Stimulated activated naive CD4-positive, alpha-beta T cell treated with Interleukin-2 at 50 U/mL for 16 hours (primary cell): ENCODE results near the gene HELZ.
"Not testable (repeated sequence)": the region's sequence is repeated elsewhere in the genome, so short reads cannot be mapped to it uniquely, and the experiment has no call there.

Experiments used
- DNase-seq: peaks from one replicate; lab custom pipeline; 2025; lab: John Stamatoyannopoulos, UW

The HELZ gene

DNA sequence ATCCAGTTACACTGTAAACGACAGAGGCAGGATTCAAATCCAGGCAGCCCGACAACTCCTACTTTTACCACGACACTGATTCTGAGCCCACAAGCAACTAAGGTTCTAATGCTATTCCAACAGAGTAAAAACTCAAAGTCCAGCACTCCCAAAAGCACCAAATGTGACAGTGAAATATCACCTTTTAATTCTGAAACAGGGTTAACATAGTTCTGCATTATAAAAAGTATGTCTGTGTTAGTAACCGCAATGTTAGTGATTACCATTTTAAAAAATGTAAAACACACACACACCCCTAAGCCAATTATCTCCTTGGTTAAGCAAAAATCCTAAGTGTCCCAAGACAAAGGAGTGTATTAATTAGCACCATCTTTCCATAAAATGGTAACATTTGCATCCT lies 19.7 kb downstream of the HELZ start:
- DNase-seq: no peak

DNA sequence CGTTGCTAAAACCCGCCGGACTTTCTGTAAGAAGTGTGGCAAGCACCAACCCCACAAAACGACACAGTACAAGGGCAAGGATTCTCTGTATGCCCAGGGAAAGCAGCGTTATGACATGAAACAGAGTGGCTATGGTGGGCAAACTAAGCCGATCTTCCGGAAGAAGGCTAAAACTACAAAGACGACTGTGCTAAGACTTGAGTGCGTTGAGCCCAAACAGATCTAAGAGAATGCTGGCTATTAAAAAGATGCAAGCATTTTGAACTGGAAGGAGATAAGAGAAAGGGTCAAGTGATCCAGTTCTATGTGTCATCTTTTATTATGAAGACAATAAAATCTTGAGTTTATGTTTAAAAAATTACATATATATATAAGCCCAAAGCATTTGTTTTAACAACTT lies 20.3 kb downstream of the HELZ start:
- DNase-seq: no peak

DNA sequence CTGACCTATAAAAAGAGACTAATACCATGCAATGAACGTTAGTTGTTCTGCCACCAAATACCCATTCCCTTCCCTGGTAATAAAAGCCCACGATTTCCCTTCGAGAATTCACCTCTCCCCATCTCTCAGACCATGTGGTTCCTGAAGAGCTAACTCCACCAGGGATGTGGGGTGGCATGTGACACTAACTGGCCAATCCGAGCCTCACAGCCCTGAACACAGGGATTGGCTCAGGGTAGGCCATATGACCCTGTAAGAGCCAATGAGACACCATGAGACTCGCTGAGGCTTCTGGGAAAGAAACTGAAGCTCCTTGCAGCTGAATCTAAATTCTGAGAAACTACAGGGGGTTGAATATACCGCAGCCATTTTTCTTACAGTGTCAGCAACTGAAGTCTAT lies 21.1 kb downstream of the HELZ start:
- no peak for DNase-seq

DNA sequence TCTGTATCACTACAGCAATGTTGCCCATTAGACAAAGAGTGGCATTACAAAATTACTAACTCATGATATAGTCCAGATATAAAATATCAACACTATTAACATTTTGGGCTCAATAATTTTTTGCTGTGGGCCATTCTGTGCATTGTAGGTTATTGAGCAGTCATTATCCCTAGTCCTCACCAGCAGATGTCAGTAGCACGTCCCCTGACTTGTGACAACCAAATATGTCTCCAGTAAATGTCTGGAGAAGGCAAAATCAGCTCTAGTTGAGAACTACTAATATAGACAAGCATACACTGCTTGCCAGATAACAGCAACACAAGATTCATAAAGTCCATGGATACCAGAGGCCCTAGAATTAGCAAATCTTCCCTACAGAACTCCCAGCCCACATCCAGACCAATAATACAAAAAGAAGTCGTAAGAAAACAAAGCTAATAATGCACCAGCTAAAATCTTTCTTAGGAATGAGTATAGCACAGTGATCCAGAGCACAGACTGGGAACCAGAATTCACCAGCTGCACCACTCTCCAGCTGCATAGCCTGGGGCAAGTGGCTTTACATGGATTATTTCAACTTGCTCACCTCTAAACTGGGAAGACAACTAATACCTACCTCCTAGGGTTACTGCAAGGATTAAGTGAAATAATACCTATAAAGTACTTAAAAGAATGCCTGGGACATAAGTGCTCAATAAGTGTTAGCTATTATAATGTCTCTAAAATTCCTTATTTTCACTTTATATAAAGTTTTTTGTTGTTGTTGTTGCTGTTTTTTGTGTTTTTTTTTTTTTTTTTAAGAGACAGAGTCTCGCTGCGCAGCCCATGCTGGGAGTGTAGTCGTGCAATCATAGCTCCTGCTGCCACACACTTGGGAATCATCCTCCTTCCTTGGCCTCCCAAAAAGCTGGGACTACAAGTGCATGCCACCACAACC lies 23.7 kb downstream of the HELZ start:
- DNase-seq: no peak

DNA sequence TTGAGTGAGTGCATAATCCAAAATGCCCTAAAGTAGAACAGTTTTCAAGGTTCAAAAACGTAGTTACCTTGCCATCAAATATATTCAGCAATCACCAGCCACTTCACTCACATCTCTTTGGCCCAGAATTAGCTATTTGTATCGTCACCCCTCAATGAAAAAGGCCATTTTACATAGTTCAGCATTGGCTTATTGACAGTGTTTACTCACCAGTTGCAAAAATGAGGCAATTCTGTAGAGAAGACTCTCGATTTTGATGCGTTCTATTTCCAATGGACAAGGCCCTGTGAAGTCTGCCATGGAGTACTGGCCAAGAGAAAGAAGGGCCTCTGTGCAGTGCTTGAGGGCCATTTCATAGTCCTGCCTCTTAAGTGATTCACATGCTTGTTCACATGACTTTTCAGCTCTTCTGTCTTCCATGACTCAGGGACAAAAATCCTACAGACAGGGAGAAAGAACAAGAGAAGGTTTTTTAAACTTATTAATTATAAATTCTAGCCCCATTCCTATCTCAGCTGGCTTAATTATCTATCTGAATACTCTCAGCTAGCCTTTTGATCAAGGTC lies 26.5 kb downstream of the HELZ start:
- no peak for DNase-seq

DNA sequence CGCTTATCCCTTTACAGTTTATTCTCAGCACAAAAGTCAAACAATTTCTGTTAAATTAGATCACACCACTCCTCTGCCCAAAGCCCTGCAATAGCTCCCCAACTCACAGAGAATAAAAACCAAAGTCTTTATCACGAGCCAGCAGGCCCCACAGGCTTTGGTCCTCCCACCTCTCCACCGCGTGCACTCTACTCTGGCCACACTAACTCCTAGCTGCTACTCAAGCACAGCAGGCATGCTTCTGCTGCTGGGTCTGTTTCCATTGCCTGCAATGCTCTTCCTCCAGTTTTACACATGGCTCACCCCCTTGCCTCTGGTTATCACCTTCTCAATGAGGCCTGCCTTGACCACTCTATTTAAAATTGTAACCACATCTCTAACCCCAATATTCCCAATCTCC lies 27.6 kb downstream of the HELZ start:
- DNase-seq: no peak

DNA sequence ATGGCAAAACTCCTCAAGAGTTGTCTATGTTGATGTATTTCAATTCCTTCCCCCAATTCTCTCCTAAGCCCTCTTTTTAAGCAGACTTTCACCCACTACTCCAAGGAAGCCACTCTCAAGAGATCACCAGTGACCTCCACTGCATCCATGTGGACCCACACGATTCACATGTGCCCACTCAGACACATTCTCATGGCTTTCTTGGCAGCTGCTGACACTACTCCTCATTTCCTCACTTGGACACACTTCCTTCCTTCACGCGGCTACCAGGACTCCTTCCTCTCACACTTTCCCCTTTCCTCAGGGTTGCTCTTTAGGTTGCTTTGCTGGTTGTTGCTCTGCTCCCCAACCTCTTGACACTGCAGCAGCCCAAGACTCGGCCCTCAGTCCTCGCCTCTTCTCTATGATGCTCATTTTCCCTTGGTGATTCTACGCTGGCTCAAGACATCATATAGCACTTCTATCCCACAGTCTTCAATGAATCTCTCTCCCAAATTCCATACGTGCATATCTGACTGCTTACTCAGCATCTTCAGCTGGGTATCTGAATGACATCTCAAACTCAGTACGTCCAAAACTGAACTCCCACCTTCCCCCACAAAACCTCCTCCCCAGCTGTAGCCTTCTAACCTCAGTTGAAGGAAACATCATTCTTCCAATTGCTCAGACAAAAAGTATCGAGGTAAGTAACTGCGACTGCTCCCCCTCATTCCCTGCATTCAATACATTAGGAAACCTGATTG lies 28.2 kb downstream of the HELZ start:
- DNase-seq: no peak

DNA sequence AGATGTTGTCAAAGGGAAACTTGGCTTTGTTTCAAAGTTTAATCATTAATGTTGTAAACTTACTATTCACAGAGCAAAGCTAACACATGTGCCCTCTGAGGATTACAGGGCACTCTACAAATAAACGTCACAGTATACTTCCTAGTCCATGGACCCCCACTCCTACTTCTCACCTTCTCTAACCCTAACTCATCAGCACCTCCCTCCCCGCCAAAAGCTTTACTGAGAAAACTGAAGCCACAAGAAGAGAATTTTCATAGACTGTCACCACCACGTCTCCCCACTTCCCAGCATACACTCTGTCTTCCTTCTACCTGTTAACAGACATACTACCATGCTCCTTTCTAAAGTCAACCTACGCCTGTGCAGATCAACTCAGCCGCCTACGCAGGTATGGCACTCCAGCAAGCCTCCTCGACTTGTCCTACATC lies 29.0 kb downstream of the HELZ start:
- no peak for DNase-seq

DNA sequence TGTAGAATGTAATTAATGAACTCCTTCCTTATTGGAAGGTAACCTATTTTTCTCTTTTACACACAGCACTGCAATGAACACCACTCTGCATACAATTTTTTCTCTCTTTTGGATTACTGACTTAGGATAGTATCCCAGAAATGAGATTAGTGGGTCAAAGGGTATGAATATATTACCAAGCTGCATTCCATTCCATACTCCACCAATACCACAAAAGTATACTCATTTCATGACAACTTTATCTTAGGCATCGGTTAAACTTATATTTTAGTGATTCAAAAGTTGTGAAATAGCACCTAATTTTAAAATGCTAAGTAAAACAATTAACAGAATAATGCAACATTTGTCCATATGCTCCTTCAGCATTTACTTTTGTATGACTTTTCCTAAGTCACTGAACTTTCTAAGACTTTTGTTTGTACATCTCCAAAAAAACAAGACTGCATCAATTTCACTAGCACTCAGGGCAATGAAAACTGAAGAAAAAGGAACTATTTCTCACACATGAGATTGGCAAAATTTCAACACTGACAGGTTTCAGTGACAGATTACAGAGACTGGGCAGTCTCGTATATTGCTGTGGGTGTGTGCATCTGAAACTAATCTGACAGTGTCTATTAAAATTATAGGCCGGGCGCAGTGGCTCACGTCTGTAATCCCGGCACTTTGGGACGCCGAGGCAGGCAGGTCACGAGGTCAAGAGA lies 32.1 kb downstream of the HELZ start:
- no peak for DNase-seq

DNA sequence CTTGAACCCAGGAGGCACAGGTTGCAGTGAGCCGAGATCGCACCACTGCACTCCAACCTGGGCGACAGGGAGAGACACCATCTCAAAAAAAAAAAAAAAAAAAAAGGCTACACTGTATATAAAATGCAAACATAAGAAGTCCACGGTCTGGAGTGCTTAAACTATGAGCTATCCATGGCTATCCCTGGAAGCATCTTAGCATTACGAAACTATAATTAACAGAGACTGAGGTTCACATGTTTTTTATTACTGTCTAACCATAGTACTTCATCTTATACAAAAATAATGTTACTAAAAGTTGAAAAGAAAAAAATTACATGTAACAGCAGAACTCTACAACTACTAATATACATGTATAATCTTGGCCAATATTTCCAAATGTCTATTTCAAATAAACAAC lies 32.8 kb downstream of the HELZ start:
- DNase-seq: no peak

DNA sequence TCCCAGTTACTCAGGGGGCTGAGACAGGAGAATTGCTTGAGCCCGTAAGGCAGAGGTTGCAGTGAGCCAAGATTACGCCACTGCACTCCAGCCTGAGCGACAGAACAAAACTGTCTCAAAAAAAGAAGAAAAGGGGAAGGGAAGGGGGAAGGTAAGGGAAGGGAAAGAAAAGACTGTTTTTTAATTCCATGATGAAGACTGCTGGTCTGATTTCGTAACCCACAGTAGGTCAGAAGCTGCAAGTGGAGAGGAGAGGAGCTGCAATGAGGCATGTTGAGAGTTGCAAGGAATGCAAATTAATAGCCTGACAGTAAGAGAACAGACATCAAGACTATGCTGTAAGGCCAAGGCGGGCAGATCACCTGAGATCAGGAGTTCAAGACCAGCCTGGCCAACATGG lies 33.3 kb downstream of the HELZ start:
- no peak for DNase-seq

DNA sequence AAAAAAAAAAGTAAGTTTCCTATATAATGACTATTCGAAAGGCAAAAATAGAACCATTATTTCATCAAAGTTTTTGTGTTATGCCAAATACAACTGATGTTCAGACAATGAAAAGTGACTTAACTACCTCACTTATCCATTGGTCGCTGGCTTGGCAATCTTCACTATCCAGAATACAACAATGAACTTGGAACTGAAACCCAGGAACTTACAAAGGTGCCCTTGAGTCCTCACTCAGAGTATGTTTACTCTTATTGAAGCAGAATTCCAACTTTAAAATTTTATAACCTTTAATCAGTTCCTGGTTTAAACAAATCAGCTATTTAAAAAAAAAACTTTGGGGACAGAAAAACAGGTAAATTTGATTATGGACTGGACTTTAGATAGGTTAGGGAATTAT lies 34.1 kb downstream of the HELZ start:
- DNase-seq: no peak

DNA sequence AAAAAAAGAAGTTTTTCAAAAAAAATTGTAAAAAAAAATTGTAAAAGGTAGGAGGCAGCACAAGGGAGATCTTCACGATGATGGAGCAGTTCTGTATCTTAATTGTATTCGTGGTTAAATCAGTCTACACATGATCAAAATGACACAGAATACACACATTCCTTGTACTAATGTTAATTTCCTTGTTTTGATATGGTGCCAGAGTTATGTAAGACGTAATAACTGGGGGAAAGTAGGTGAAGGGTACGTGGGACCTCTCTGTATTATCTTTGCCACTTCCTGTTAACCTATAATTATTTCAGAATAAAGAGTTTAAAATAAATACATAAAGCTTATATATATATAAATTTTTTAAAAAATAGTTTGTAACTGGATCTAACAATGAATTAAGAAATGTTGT lies 36.8 kb downstream of the HELZ start:
- DNase-seq: no peak

DNA sequence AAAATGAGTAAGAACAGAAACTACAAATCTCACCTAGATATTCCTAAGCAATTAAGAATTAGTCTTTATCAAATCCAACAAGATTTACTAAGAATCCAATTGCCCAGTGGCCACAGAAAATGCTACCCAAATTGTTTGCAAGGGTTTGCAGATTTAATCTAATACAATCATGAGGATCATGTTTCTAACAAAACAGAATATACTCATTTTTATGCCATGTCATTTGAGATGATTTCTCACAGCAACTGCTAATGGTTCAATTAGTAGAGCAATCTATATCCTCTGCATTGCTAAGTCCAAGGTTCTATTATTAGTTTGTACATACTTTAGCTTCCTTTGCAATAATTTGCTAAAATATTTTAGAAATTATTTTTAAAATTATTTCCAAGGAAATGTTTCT lies 41.2 kb downstream of the HELZ start:
- no peak for DNase-seq

DNA sequence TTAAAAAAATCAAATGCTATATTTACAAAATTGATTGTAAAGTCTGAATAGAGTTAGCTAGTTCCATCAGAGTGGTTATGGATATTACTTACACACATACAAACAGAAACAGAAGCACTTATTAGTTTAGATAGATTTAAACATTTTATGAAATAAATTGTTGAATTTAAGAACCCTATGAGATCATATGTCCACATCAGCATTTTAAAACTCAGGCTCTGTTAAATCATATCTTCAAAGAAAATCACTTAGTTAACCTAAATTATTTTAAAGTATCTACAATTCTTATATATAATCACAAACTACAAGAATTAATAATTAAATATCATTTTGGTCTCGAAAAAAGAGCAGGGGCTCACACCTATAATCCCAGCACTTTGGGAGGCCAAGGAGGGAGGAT lies 42.5 kb downstream of the HELZ start:
- DNase-seq: no peak

DNA sequence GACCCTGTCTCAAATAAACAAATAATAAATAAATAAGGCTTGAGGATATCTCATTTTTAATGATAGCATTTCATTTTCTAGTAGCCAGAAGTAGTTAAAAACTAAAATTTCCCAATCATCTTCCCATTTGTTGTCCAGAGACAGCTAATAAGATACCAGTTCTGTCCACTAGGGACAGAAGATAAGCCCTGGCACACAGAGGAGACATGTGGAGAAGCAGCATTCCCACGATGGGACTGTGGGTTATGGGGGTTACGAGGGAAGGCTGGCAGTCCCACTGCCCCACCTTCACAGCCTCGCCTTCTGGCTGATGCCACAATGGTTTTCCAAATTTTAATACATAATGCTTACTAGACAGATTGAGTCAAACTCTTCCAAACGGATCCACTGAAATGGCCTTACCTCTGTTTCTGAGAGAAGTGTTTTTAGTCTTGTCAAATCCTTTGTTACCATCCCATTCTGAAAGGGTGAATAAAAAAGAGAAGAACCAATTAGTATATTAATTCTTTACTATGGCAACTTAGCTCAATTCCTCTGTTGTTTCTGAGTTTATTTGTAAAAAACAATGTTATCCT lies 44.2 kb downstream of the HELZ start:
- DNase-seq: no peak

DNA sequence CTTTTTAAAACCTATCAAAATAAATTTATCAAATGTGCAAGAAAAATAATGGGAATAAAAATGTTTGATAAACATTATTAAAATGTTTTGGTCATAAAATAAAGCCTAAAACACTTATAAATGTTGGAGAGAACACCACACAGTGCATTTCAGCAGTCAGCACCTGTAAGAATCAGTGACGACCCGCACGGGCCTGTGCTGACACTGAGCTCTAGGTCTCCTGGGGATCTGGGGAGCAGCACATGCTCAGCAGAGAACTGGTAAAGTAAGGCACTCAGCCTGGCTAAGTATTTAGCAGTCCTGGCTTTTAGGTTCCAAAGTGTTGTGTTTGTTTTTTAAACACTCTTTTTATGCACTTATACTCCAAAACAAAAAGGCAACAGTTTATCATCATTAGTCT lies 46.9 kb downstream of the HELZ start:
- DNase-seq: no peak

DNA sequence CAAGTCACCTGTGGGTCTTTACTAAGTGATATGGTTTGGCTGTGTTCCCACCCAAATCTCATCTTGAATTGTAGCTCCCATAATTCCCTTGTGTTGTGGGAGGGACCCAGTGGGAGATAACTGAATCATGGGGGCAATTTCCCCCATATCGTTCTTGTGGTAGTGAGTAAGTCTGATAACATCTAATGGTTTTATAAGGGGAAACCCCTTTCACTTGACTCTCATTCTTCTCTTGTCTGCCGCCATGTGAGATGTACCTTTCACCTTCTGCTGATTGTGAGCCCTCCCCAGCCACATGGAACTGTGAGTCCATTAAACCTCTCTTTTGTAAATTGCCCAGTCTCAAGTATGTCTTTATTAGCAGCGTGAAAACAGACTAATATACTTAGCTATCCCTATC lies 48.0 kb downstream of the HELZ start:
- not testable (repeated sequence) for DNase-seq

DNA sequence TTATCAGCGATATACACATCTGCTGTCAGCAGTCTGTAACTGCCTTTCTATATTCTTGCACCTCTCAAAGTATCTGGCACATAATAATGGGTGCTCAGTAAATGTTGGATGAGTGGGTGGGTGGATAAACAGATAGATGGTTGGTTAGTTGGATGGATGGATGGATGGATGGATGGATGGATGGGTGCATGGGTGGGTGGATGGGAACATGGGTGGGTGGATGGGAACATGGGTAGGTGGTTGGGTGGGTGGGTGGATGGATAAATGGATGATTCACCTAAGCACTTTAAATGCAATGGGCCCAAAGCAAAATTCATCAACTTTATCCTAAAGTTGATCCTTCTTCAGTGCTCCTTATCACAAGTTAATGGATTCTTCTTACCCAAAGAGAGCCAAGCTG lies 48.6 kb downstream of the HELZ start:
- no peak for DNase-seq

DNA sequence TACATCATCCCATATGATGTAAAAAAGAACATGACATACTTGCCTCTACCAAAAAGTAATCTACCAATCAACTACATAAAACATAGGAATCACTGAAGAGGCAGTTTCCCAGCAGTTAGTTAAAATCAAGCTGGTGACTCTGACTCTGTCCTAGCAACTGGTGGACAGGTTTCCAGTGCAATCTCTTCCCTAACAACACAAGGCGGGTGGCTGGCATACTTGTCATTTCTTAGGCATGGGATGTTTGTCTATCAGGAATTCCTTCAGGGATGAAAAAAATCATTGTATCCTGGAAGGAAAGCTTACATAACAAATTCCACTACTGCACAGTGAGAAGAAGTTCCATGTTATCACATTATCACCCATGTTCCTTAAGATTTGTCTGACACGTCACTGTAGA lies 50.9 kb downstream of the HELZ start:
- no peak for DNase-seq

DNA sequence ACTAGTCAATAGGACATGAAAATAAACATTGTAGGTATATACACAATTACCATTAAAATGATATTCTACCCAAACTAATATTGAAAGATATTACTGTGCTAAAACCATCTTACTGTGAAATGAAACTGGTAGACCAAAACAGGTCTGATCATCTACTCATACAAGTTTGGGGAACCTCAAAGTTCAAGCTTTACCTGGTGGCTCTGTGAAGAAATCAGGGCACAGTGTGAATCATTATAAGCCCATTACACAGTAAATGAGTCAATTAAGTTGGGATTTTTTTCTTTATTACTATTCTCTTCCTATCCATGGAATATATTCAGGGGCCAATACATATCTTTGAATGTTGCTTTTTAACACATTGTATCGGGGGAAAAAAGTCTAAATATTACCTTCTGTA lies 57.1 kb downstream of the HELZ start:
- no peak for DNase-seq

DNA sequence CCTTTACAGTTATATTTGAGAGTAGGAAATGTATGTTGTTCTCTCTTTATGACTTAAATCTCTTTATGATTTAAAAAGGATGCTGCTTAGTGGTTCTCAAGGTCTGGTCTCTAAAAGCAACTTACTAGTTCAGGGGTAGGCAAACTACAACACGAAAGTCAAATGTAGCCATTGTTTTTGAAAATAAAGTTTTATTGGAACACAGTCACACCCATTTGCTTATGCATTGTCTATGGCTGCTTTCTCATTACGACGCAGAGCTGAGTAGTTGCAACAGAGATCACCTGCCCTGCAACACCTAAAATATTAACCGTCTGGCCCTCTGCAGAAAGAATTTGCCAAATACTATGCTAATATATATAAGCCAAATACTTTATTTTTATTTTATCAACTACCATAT lies 58.2 kb downstream of the HELZ start:
- DNase-seq: no peak
